ENCODE measurements around the gene PRKCB.
A peak's percentile ranks its signal among the peaks of the same experiment; 100 is the strongest.

Gene PRKCB

GRCh38 chr16:23836404-23837311 is 875 bp downstream of the PRKCB start:
- DNase-seq, result peak; percentile 77

GRCh38 chr16:23837553-23838308 is 1.9 kb downstream of the PRKCB start:
- no peak for DNase-seq

GRCh38 chr16:23838485-23839142 is 2.8 kb downstream of the PRKCB start:
- DNase-seq, result no peak

- DNase-seq, result no peak
Observed at GRCh38 chr16:23840310-23840709, 4.5 kb downstream of the PRKCB start.

- no peak for DNase-seq
Observed at GRCh38 chr16:23842137-23842600, 6.4 kb downstream of the PRKCB start.

- DNase-seq, result no peak
Observed at GRCh38 chr16:23843143-23843542, 7.4 kb downstream of the PRKCB start.

- no peak for DNase-seq
Observed at GRCh38 chr16:23847251-23847650, 11.5 kb downstream of the PRKCB start.

- no peak for DNase-seq
Observed at GRCh38 chr16:23847948-23848347, 12.2 kb downstream of the PRKCB start.

GRCh38 chr16:23848958-23849357 is 13.2 kb downstream of the PRKCB start:
- DNase-seq, result no peak

- DNase-seq, result no peak
Observed at GRCh38 chr16:23852794-23853562, 17.2 kb downstream of the PRKCB start.

GRCh38 chr16:23855010-23855409 is 19.2 kb downstream of the PRKCB start:
- no peak for DNase-seq

GRCh38 chr16:23856251-23856709 is 20.5 kb downstream of the PRKCB start:
- DNase-seq, result no peak

- no peak for DNase-seq
Observed at GRCh38 chr16:23857256-23857880, 21.6 kb downstream of the PRKCB start.

GRCh38 chr16:23857881-23858269 is 22.1 kb downstream of the PRKCB start:
- DNase-seq, result no peak

GRCh38 chr16:23858542-23858941 is 22.8 kb downstream of the PRKCB start:
- DNase-seq, result no peak

- no peak for DNase-seq
Observed at GRCh38 chr16:23859713-23860269, 24.0 kb downstream of the PRKCB start.

- DNase-seq, result no peak
Observed at GRCh38 chr16:23861874-23862273, 26.1 kb downstream of the PRKCB start.

GRCh38 chr16:23862556-23862955 is 26.8 kb downstream of the PRKCB start:
- DNase-seq, result no peak

GRCh38 chr16:23863511-23864422 is 28.0 kb downstream of the PRKCB start:
- peak; percentile 65 for DNase-seq

GRCh38 chr16:23865853-23866252 is 30.1 kb downstream of the PRKCB start:
- no peak for DNase-seq

GRCh38 chr16:23866621-23867020 is 30.8 kb downstream of the PRKCB start:
- no peak for DNase-seq

All from hematopoietic multipotent progenitor cell treated with erythropoietin and hydrocortisone succinate and interleukin-3 and kit ligand, for 8 days (in vitro differentiated cells).